Activated T-cell treated with anti-CD3 and anti-CD28 coated beads for 1 hour (primary cell): ENCODE measurements around the gene RPIA.
"Not testable (repeated sequence)": the region's sequence is repeated elsewhere in the genome, so short reads cannot be mapped to it uniquely, and the experiment has no call there.

ENCODE experiments used
- DNase-seq: peaks from one replicate; pipeline ENCODE4 v3.0.0-alpha.2; 2020; ENCODE audit warnings: low read depth

Gene RPIA

GRCh38 chr2:88773233-88774028 is 82.0 kb downstream of the RPIA start:
- not testable (repeated sequence) for DNase-seq

GRCh38 chr2:88789213-88789612 is 97.7 kb downstream of the RPIA start:
- not testable (repeated sequence) for DNase-seq

- DNase-seq = not testable (repeated sequence)
These were observed 104.5 kb downstream of the RPIA start for GRCh38 chr2:88795932-88796331.

- DNase-seq = not testable (repeated sequence)
These were observed 105.0 kb downstream of the RPIA start for GRCh38 chr2:88796523-88796922.

- not testable (repeated sequence) for DNase-seq
These were observed 105.7 kb downstream of the RPIA start for GRCh38 chr2:88797164-88797563.
